SIG-M5 treated with dmso at 0.1 percent for 504 hours (cell line): ENCODE data around the gene CCDC185.

Source experiments
- DNase-seq: peaks from one replicate; lab custom pipeline; 2025; ENCODE audit not compliant: unreplicated experiment; lab: John Stamatoyannopoulos, UW

Gene CCDC185

GRCh38 chr1:223393275-223394214, at the start of gene CCDC185:
Gene CCDC185 (plus strand): TSS chr1:223393415. CDS start chr1:223393476, 61 bp downstream.
- no peak for DNase-seq

- DNase-seq: no peak
Measured at GRCh38 chr1:223343692-223344091, 49.5 kb upstream of the CCDC185 start.

GRCh38 chr1:223344491-223344890, 48.7 kb upstream of the CCDC185 start:
- no peak for DNase-seq

- no peak for DNase-seq
Measured at GRCh38 chr1:223345720-223346119, 47.5 kb upstream of the CCDC185 start.

DNA sequence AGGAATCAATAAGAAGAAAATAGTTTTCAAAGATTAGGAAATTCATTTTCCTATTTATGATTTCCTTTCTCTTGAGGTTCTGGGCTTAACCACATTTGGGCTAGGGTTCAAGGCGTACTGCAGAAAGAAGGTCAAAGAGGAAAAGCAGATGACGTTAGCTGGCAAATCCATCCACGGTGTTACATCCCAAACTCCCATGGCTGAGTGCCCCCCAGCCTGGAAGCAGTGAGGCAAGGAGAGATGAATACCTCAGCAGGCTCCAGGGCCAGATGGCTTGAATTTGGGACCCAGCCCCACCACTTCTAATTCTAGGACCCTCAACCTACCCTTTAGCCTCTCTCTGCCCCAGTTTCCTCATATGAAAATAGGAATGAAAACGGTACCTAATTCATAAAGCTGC, 46.9 kb upstream of the CCDC185 start:
- DNase-seq: no peak

GRCh38 chr1:223347583-223347982, 45.6 kb upstream of the CCDC185 start:
- DNase-seq: no peak

DNA sequence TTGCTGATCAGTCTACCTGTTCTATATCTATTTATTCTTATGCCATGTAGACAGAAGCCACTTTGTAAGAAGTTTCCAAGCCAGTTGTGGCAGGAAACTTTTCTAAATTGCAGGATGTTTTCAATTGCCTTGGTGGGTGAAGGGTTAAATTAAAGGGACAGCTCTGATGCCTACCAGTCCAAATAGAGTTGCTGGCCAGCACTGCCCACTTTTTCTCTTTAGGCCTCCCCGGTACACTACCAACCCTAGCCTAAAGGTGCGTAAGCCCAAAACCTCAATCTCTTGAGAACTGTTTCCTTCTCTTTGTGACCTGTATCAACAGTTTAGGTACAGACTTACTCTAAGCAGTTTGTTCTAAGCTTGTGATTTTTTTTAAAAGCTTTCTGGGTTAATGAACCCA, 44.8 kb upstream of the CCDC185 start:
- DNase-seq: no peak

- no peak for DNase-seq
Measured at GRCh38 chr1:223349241-223349640, 44.0 kb upstream of the CCDC185 start.

DNA sequence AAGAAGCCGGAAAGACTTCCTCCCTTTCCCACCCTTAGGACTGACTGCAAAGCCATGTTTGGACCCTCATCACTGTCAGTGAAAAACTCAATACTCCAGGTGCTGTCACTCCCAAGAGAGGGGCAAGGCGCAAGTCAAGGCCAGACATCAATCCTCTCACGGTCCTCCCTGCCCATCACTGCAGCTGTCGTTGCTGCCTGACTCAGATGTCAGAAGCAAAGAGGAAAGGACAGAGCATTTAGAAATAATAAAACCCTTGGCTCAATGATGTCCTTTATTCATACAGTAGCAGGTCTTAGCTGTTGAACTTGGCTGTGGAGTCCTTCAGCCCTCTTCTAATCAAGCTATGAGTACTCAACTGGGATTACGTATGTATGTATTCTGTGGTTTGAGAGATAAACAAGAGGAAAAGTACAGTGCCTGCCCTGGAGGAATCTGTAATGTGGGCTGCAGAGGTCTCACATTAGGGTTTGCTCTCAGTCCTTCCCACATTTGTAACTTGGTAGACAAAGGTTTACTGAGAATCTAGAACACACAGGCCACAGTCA, 42.8 kb upstream of the CCDC185 start:
- DNase-seq: no peak

DNA sequence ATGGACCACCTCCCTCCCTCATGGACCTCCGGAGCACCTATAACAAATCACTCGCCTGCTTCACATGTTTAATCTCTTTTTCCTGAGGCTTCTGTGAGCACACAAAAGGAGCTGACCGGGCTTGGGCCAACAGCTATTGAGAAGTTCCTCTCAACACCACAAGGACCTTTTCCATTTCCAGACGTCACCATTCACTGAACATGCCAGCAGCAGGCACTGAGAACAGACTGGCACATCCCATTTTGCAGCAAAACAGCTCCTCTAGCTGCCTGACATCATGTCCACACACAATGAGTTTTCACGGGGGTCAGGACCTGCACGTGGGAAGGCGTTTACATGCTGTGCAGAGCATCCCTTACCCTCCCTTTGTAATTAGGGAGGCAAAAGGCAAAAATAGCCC, 40.3 kb upstream of the CCDC185 start:
- DNase-seq: no peak

GRCh38 chr1:223353939-223354338, 39.3 kb upstream of the CCDC185 start:
- DNase-seq: no peak

GRCh38 chr1:223355699-223356098, 37.5 kb upstream of the CCDC185 start:
- no peak for DNase-seq

DNA sequence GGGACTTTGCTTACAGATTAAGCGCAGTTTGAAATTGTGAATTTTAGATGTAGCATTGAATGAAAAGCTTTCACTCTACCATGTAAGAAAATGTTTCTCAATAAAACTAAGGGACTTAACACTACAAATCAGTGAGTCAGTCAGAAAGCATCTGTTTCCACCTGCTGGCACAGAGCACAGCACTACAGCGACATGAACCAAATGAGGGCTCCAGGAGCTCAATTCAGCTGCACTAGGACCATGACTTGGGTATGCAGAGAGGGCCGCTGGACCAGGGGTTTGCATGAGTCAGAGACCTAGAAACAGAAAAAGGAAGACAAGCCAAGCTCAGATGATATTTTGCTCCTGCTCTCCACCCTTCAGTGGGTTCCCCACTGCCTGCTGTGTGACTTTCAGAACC, 34.4 kb upstream of the CCDC185 start:
- peak; percentile 3 for DNase-seq

DNA sequence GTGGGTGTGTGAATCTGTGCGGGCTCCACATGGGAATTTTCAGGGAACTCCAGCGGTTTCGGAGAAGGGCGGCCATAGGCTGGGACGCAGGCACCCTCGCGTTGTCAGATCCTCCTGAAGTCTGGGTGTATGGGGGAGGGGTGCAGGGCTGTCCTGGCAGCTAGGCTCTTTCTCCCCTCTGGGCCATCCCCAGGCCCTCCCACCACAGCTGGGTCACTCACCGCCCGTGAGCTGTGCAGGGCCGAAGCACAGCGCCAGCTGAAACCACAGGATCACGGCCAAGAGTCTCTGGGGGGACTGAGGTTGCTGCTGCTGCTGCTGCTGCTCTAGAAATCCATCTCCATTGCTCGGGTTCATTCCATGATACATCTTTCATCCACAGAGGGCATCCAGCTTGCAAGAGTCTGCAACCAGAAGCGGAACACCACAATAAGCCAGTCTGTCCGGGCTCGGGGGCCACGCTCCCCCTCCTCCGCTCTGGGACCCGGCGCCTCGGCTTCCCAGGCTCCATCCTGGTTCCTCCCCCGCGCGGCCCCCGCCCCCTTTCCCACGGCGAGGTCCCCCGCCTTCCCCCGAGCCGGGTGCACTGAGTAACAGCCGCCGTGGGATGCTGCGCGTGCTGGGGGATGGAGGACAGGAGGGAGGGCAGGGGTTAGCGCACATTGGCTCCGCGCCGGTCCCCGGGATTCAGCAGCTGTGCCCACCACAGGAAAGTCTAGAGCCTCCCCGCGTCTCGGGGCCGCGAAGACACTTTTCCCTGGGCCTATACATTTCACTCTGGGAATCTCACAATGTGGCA, 30.0 kb upstream of the CCDC185 start:
- DNase-seq: no peak

GRCh38 chr1:223363856-223364684, 29.1 kb upstream of the CCDC185 start, which contains the start of gene SUSD4:
Gene SUSD4 (minus strand): TSS chr1:223364176. CDS start chr1:223363425, 751 bp downstream.
- peak; percentile 43 for DNase-seq

- DNase-seq: no peak
Measured at GRCh38 chr1:223364685-223365382, 28.4 kb upstream of the CCDC185 start.

GRCh38 chr1:223374064-223374610, 19.1 kb upstream of the CCDC185 start:
- DNase-seq: no peak

DNA sequence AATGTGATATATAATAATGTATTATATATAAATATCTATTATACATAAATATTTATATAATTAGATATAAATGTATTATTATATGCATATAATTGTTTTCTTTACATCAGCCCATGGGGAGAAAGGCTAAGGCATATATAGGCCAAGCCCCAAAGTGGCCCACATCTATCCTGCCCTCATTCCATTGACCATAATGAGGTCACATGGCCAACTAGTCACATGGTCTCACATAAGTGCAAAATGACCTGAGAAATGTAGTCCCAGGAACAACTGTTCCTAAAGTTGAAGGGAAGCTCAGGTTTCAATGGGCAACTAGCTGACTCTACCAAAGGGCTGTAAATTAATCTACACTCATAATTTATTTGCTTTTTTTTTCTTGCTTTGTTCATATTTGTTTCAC, 14.5 kb upstream of the CCDC185 start:
- DNase-seq: no peak

DNA sequence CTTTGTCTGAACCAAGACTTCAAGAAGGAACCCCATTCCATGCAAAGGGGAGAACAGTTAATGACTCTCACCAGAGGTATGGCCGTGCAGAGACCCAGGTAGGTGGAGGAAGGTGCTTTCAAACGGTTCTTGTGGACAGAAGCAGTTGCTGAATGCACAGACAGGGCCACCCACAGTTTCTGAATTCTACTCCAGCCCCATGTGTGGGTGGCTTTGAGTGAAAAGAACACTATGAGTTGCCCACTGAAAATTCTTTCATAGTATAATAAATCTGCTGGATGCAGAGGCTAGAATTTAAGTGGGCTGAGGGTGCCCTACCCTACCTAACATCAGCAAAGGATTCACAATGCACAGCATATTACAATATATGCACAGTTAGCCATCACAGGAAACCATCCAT, 7.2 kb upstream of the CCDC185 start:
- DNase-seq: no peak

DNA sequence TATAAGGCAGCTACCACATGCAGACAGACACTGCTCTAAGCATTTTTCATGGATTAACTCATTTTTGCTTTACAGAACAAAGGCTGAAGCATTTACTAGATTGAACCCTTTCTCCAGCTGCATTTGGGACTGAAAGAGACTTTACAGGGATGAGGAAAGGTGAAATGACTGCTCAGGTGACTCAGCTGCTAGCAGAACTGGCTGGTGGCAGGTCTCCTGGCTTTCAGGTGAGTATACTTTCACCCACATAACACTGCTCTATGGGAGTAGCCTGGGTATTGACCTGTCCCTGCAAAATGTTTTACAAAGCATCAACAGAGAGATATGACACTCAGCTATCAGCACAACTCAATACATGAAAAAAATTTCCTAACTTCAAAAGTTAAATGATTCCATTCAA, 2.6 kb upstream of the CCDC185 start:
- no peak for DNase-seq
